NB4 (cell line): Measurements from ENCODE around the gene CDK17.

Source experiments
- CTCF ChIP-seq: IDR thresholded peaks from one replicate; pipeline ENCODE4 v1.5.1; 2012; ENCODE audit warnings: low read depth, low read length
- MYC ChIP-seq: IDR thresholded peaks from 2 replicates; pipeline ENCODE4 v1.6.1; 2011; ENCODE audit warnings: low read depth, low read length
- POLR2A ChIP-seq: IDR thresholded peaks from 2 replicates; pipeline ENCODE4 v1.6.1; 2011; ENCODE audit warnings: mild to moderate bottlenecking; ENCODE audit not compliant: insufficient read length; ENCODE audit errors: extremely low read depth
- TF ChIP-seq, protein P1 (sequence below): IDR thresholded peaks from 2 replicates; pipeline ENCODE4 v1.6.1; 2011; ENCODE audit warnings: low read depth, low read length

- TF ChIP-seq POLR2A (no peak), CTCF (no peak), MYC (no peak)
- TF ChIP-seq, protein P1, sequence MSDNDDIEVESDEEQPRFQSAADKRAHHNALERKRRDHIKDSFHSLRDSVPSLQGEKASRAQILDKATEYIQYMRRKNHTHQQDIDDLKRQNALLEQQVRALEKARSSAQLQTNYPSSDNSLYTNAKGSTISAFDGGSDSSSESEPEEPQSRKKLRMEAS: no peak
Measured at GRCh38 chr12:96244826-96245225, 155.4 kb downstream of the CDK17 start.
